NK-92 treated with Interleukin-12 subunit alpha and Interleukin-12 subunit beta, amount 100 ng/mL, for 24 hours (cell line): ENCODE data around the gene ATP6V0E2.
"Not testable (repeated sequence)": the region's sequence is repeated elsewhere in the genome, so short reads cannot be mapped to it uniquely, and the experiment has no call there.

Experiments
- DNase-seq: peaks from one replicate; lab custom pipeline; 2025; lab: John Stamatoyannopoulos, UW

The ATP6V0E2 gene

DNA sequence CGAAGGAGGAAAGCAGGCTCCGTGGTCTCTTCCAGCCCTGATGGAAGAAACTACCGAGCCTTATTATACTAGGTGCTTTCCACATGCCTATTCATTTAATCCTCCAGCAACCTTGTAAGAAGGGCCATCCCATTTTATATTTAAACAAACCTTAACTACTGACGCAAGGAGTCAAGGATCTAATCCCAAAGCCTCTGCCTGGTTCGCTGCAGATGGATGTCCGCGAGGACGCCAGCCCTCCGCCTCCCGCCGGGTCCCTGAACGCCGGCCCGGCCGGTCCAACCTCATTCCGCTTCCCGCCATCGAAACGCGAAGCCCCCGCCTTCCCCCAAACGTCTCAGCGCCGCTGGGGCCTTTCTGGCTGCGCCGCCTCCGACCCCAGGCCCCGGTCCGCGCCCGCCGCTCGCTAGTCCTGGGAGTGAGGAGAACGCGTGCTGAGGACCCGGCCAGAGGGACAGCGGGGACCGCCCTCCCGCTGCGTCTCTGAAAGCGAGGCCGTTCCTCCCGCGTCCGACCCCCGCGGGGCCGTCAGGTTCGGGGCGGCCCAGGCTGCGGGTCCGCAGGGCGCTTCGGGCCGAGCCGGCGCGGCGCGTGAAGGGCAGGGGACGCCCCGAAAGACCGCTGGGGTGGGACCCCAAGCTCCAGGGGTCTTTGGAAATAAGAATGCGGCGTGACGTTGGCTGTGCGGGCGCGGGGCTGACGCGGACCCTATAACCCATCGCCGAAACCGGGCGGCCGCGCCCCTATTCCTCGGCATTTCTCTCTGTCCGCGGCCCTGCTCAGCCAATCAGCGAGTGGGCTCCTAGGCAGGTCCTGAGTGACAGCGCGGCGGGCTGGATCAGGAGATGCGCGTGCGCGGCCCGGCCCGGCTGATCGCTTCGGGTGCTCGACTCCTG is at the start of gene ATP6V0E2:
TSS of gene ATP6V0E2 (plus strand) at position 896 of the 896 bp plus-strand sequence. CDS start 97 bp downstream, outside the sequence.
- DNase-seq: peak; percentile 97

DNA sequence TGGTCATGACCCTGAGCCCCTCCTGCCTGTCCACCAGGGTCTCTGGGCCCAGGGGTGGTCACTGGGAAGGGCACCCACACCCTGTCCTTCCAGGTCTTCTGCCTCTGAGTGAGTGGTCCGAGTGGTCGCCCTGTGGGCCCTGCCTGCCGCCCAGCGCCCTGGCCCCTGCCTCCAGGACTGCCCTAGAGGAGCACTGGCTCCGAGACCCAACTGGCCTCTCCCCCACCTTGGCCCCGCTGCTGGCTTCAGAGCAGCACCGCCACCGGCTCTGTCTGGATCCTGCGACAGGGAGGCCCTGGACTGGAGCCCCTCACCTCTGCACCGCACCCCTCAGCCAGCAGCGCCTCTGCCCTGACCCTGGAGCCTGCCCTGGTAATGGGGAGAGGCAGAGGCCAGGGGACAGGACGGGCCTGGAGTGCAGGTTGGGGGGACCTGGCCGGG is 49.4 kb upstream of the ATP6V0E2 start:
- DNase-seq: no peak

DNA sequence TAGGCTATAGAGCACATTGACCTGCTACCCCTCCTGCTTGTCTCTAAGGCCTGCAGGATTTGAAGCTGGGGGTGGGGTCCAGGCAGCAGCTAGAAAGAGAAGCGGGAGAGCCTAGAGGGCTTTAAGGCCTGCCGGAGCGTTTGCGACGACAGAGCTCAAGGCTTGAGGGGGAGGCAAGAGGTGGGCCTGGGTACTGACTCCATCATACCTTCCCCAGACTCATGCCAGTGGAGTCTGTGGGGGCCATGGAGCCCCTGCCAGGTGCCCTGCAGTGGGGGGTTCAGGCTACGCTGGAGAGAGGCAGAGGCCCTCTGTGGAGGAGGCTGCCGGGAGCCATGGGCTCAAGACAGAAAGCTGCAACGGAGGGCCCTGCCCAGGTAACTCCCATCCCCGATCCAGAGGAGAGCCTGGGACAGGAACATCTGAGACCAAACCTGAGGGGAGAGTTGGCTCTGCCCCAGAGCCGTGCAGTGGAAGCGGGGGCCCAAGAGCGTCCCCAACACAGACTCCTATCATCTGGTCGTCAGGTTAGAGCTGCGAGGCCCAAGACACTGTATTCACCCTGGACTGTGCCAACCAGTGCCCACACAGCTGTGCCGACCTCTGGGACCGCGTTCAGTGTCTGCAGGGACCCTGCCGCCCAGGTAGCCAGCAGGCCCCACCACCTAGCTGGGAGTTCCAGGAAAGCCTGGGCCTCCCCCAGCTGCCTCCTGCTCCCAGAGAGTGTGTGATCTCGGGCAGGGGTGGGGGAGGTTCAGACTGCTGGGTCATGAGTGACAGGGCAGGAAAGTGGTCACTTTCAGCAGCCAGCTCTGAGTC is 48.8 kb upstream of the ATP6V0E2 start:
- no peak for DNase-seq

DNA sequence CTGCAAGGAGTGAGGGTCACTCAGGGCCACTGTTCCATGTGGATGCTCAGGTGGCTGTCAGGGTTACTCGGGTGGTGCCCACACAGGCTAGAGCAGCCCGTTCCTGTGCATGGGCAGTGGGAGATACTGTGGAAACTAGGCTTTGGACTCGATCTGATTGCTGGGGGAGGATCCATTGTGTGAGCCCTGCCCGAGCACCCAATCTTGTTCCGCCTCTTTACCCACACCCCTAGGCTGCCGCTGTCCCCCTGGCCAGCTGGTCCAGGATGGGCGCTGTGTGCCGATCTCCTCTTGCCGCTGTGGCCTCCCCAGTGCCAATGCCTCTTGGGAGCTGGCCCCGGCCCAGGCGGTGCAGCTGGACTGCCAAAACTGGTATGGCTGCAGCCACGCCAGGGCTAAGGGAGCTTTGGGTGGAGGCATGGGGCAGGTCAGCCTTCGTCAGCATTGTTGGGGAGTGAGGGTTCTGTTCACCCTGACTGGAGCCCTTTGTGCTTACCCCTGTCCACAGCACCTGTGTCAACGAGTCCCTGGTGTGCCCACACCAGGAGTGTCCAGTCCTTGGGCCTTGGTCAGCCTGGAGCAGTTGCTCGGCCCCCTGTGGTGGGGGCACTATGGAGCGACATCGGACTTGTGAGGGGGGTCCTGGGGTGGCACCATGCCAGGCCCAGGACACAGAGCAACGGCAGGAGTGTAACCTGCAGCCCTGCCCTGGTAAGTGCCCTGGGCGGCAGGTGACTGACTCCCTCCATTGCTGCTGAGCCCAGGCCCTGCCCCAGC is 48.0 kb upstream of the ATP6V0E2 start:
- no peak for DNase-seq

DNA sequence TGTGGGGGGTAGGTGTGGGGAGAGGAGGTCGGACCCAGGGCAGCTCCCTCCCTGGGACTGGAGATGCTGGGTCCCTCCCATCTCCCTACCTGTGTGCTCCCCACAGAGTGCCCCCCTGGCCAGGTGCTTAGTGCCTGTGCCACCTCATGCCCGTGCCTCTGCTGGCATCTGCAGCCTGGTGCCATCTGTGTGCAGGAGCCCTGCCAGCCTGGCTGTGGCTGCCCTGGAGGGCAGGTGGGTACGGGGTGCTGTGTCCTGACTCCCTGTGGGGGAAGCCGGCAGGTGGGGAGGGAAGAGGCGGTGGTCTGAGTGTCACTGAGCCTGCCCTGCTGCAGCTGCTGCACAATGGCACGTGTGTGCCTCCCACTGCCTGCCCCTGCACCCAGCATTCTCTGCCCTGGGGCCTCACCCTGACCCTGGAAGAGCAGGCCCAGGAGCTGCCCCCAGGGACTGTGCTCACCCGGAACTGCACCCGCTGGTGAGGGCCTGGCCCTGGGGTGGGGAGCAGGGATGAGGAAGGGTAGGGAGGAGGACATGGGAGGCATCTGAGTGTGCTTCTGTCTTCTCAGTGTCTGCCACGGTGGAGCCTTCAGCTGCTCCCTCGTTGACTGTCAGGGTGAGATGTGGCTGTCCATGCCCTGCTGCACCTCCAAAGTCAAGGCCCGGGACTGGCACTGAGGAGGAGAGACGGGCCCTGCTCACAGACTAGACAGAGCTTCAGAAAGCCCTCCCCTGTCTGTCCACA is 47.3 kb upstream of the ATP6V0E2 start:
- no peak for DNase-seq

DNA sequence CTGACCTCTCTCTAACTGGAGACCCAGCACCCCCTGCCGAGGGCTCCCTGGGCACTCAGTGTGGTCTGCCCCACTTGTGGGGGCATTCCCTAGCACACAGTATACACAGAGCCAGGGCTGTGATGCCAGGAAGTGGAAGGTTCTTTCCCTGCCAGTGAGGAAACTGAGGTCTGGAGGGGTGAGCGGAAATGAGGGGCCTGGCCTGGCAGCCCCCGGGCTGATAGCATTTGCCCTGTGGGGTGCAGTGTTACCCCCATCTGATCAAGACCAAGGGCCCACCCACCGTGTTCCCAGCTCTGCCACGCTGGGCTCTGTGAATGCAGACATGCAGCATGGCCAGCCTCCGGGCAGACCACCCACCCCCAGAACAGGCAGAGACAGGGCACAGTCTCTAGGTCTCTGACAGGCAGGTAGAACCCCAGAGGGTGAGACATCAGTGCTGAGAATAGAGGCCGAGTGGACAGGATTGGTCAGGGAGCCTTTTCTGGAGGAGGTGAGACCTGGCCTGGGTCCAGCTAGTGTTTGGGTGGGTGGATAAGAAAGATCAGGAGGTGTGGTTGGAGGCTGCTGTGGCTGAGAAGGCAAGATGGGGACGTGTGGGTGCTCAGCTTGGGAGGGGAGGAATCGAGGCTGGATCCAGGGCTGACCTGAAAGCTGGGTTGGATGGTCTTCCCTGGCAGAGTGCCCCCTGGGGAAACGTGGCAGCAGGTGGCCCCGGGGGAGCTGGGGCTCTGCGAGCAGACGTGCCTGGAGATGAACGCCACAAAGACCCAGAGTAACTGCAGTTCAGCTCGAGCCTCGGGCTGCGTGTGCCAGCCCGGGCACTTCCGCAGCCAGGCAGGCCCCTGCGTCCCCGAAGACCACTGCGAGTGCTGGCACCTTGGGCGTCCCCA is 46.4 kb upstream of the ATP6V0E2 start:
- DNase-seq: no peak

DNA sequence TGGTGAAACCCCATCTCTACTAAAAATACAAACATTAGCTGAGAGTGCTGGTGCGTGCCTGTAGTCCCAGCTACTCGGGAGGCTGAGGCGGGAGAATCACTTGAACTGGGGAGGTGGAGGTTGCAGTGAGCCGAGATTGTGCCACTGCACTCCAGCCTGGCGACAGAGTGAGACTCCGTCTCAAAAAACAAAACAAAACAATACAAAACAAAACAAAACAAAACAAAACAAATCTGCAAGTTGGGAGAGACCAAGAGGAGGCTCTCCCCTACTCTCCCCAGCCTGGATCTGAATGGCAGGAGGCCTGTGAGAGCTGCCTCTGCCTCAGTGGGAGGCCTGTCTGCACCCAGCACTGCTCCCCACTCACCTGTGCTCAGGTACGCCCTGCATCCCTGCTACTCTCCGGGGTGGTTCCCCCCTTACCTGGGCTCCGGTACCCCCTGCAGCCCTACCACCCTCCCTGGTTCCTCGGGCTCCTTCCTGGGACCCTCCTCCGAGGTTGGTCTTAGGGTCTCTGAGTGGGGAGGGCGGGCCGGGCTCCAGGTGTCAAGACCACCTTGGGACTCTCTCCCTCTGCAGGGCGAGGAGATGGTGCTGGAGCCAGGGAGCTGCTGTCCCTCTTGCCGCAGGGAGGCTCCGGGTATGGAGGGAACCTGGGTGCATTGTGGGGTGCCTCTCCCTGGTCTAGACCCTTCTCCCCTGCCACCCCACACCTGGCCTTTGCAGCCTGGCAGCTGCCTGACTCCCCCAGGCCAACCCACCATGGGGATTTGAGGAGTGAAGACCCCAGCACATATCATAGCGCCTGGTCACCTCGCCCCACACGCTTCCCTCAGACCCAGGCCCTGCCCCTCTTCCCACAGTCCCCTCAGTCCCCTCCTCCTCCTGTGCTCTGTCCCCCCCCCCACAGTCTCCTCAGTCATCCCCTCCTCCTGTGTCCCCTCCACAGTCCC is 45.1 kb upstream of the ATP6V0E2 start:
- no peak for DNase-seq

DNA sequence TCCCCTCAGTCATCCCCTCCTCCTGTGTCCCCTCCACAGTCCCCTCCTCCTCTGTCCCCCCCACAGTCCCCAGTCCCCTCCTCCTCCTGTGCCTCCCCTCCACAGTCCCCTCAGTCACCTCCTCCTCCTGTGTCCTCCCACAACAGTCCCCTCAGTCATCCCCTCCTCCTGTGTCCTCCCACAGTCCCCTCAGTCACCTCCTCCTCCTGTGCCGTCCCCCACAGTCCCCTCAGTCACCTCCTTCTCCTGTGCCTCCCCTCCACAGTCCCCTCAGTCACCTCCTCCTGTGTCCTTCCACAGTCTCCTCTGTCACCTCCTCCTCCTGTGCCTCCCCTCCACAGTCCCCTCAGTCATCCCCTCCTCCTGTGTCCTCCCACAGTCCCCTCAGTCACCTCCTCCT is 43.2 kb upstream of the ATP6V0E2 start:
- DNase-seq: not testable (repeated sequence)

DNA sequence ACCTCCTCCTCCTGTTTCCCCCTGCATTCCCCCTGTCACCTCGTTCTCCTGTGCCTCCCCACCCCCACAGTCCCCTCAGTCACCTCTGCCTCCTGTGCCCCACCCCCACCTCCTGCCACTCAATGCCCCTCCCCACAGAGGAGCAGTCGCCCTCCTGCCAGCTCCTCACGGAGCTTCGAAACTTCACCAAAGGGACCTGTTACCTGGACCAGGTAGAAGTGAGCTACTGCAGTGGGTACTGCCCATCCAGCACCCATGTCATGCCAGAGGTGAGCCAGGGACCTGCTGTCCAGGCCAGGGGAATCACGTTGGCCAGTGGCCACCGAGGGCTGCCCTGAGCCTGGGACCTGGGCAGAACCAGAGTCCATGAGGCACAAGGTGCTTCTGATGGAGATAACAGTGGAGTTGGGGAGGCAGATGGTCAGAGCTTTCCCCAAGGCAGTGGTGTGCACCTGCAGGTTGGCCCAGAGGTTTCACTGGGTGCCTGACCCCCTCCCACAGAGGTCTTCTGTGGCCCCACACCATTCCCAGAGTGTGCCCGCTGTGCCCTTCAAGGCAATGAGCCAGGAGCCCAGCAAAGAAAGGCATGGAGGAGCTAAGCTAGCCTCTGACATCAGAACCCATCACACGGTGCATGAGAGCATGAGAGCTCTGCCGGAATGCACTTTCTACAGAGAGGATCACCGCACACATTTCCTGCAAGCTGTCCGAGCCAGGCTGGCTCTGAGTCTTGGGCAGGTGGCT is 42.6 kb upstream of the ATP6V0E2 start:
- DNase-seq: no peak

DNA sequence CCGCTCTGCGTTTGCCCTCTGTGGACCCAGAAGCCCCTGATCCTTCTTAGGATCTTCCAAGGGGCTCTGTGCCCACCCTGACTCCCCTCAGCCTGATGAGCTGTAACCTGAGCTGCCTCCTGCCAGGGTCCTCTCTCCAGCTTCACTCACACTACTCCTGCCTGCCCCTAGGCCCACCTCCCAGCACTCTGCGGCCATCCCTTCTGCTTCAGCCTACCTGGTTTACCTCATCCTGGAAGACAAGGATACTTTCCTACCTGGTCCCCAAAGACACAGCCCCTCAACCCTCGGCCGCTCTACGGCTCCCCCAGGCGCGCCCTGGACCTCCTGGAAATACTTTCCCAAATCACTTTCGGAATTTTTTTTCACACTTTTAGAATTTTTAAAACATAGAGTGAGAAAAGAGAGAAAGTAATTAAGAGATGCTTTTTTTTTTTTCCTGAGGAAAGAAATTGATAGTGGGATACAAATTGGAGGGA is 42.0 kb upstream of the ATP6V0E2 start:
- no peak for DNase-seq

DNA sequence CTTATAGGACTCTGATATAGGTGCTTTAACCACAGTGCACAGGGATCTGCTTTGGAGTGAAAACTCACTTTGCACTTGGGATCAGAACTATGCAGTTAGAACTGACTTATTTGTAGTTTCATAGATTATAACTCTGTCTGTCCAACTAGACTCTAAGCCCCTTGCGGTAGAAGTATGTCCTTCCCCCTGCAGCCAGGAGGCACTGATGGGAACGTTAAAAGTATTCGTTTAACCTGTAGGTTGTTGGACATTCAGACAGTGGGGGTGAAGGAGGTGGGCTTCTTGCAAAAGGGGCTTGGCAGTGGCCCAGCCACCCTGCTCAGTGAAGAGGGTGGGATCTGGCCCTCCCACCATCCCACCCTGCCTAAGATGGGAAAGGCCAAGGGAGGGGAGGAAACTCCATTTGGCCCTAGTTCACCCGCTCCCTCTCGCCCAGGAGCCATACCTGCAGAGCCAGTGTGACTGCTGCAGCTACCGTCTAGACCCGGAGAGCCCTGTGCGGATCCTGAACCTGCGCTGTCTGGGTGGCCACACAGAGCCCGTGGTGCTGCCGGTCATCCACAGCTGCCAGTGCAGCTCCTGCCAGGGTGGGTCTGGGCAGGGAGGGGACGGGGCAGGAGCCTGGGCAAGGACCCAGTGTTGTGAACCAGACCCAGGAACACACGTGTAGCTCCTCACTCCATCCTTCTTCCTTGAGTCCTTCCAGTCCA is 41.3 kb upstream of the ATP6V0E2 start:
- no peak for DNase-seq

DNA sequence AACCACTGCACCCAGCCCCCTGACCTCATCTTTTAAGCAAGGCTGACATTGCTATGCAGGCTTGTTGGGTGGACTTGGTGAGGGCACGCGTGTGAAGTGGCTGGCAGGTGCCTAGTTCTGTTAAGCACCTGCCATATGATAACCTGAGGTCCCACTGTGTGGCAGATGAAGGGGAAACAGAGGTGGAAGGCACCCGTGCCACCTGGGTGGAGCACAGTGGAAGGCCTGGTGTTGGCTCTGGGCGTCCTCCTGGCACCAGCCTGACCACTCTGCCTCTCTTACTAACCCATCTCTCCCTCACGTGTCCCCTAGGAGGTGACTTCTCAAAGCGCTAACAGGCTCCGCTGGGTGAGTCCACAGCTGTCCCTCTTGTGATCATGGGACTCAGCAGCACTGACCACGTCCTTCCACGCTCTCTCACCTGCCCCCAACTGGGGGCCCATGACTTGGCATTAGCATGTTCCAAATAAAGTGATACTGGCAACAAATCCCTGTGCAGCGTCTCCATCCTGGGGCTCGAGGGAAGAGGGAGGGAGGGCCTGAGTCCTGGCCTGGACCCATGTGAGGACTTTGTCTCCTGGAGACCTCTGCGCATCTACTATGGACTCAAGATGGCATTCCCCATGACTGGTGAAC is 40.2 kb upstream of the ATP6V0E2 start:
- DNase-seq: no peak

DNA sequence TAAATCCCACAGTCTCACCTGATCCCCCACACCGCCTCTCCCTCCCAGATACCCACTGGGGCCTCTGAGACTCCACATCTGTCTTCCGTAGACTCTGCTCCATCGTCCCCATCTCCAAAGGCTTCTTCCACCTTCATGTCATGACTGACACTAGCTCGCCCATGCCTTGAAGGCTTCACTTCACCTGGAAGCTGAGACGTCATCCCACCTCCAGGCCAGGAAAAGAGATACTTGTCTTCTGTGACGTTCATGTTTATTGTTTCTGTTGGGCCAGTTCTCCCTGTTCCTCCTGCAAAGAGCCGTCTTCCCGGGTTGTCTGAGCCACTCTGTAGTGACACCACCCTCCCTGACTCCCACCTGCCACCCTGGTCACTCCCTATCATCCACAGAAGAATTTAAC is 39.2 kb upstream of the ATP6V0E2 start:
- no peak for DNase-seq

DNA sequence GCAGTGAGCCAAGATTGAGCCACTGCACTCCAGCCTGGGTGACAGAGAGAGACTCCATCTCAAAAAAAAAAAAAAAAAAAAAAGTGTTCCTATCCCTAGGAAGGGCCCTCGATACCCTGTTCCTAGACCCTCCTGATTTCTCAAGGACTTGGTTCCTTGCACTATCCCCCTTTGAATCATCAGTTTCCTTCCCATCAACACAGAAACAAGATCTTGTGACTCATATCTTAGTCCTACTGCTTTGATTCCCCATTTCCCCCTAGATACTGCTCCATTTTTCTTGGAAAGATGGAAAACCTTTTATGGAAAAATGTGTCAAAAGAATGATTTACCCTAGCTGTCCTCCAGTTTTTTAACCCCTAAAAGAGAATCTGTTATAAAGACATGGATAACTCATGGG is 37.3 kb upstream of the ATP6V0E2 start:
- DNase-seq: no peak

DNA sequence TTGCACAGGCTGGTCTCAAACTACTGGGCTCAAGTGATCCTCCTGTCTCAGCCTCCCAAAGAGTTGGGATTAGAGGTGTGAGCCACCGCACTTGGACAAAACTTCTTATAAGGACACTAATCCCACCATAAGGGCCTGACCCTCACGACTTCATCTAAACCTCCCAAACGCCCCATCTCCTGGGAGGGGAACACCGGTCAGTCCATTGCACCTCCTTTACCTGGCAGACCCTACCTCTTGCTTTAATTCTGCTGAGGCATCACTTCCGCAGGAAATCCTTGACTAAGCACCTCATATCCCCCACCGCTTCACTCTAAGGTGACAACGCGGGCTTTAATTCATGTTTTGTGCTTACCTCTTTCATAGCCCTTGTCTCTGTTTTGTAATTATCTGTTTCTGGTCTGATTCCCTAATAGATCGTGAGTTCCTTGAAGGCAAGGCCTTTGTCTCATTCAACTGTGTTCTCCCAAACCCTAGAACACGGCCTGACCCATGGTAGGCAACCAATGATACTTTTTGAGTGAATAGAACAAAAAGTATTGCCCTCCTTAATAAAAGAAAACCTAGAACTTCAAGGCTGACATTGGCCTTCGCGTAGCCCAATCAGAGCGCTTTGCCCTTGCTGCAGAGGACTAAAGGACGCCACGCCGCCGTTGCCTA is 36.1 kb upstream of the ATP6V0E2 start:
- DNase-seq: no peak

DNA sequence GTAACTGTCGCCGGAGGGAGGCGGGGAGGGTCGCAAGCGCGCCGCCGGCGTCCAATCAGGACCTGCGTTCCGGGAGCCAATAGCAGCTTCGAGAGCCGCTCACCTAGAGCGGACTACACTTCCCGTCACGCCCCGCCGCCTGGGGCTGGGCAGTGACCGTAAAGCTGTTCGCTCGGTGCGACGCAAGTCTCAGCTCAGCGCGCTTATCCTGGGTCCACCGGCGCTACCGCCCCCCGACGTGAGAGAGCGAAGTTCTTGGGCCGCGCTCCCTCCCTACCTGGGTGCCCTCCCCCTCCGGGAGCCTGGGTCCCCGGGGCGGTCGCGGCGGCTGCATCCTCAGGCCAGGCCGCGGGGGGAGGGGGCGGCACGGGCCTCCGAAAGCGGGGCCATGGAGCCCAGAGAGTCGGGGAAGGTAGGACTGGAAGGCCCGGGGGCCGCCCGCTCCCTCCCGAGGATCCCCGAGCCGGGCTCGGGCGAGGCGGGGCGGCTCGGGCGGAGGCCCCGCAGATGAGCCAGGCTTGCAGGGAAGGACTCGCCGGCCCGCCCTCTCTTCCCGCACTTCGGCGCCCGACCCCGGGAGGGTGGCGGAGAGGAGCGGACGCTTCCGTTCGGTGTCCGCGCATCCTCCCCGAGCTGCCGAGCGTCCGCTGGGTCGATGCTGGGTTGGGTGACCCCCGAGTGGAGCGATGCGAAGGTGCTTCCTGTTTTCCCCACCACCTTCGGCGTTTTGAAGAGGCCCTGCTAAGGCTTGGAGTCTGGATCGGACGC is 35.4 kb upstream of the ATP6V0E2 start, which contains the start of gene ZNF862:
TSS of gene ZNF862 (plus strand) at position 152 of the 768 bp plus-strand sequence. CDS start at position 389, 237 bp downstream.
- DNase-seq: peak; percentile 97
